HUES64 (cell line): Measurements from ENCODE around the gene EIF2A.

Source experiments
- H3K27ac ChIP-seq: 2 replicates; pipeline ENCODE4 v1.7.0; 2013; ENCODE audit warnings: low read depth, low read length, inconsistent platforms
- H3K27me3 ChIP-seq: 2 replicates; pipeline ENCODE4 v1.6.1; 2013; ENCODE audit warnings: mild to moderate bottlenecking, low read length; ENCODE audit not compliant: insufficient read depth
- H3K36me3 ChIP-seq: 2 replicates; pipeline ENCODE4 v1.6.1; 2013; ENCODE audit warnings: mild to moderate bottlenecking, low read length; ENCODE audit not compliant: insufficient read depth
- H3K4me1 ChIP-seq: 2 replicates; pipeline ENCODE4 v1.6.1; 2013; ENCODE audit warnings: mild to moderate bottlenecking, low read length, moderate library complexity; ENCODE audit not compliant: insufficient read depth
- H3K4me3 ChIP-seq: 2 replicates; pipeline ENCODE4 v1.5.1; 2013; ENCODE audit warnings: mild to moderate bottlenecking, low read length, moderate library complexity
- H3K9ac ChIP-seq: 2 replicates; pipeline ENCODE4 v1.6.1; 2013; ENCODE audit warnings: mild to moderate bottlenecking, low read depth, low read length
- H3K9me3 ChIP-seq: 2 replicates; pipeline ENCODE4 v1.6.1; 2013; ENCODE audit warnings: low read depth, low read length; ENCODE audit not compliant: insufficient read depth
- WGBS: fragments of 150-250, 120-280 bp; methylation state at CpG from one replicate; pipeline ENCODE4 v1.1.7; 2013; ENCODE audit warnings: missing lambda C conversion rate; 5-methylcytosine and 5-hydroxymethylcytosine counted together

EIF2A gene

DNA sequence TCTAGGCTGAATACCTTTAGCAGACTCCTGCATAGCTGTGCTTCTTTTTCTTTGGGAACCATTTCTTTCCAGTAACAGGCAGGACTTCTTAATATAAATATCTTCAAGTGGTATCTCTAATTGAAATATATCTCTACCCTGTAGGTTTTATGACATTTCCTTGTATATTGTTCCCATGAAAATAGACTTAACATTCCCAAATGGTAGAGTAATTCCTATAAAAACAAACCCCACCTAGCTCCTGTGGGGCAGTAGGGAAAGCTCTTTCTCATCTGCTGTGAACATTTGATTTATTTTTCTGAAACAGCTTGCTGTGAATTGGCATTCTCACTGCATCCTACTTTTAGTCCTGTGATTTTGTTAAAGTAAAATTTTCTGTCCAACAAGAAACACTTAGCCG, 77.4 kb downstream of the EIF2A start:
- Histone ChIP-seq H3K27me3 (no peaks in the 10 kb centered on the region), H3K9ac (no peak overlapping the region), H3K36me3 (peaks cover 53% of the 10 kb centered on the region), H3K4me3 (no peak overlapping the region), H3K27ac (no peak overlapping the region), H3K4me1 (peaks cover 5% of the 10 kb centered on the region; the same call in 1 of the 2 replicates), H3K9me3 (no peaks in the 10 kb centered on the region)
- no CpG with 5 or more reads among the region's 1 CpG for WGBS

- Histone ChIP-seq H3K9ac (no peak overlapping the region), H3K4me1 (peaks cover 3% of the 10 kb centered on the region; the same call in 1 of the 2 replicates), H3K9me3 (no peaks in the 10 kb centered on the region), H3K36me3 (peaks cover 69% of the 10 kb centered on the region), H3K4me3 (no peak overlapping the region), H3K27me3 (no peaks in the 10 kb centered on the region), H3K27ac (no peak overlapping the region)
- WGBS, result 80% methylated on average over 2 of the region's 2 CpGs
Measured at GRCh38 chr3:150626148-150626930, 79.8 kb downstream of the EIF2A start.

DNA sequence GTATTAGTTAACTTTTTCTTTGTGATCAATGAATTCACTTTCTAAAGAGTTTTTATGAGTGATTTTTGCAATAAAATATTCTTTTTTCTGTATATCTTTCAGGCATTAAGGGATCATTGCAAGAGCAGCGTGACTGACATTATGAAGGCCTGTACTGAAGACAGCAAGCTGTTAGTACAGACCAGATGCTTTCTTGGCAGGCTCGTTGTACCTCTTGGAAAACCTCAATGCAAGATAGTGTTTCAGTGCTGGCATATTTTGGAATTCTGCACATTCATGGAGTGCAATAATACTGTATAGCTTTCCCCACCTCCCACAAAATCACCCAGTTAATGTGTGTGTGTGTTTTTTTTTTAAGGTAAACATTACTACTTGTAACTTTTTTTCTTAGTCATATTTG, 81.0 kb downstream of the EIF2A start:
- 90% methylated on average over 2 of the region's 2 CpGs for WGBS
- H3K36me3 ChIP-seq, result peaks cover 69% of the 10 kb centered on the region

DNA sequence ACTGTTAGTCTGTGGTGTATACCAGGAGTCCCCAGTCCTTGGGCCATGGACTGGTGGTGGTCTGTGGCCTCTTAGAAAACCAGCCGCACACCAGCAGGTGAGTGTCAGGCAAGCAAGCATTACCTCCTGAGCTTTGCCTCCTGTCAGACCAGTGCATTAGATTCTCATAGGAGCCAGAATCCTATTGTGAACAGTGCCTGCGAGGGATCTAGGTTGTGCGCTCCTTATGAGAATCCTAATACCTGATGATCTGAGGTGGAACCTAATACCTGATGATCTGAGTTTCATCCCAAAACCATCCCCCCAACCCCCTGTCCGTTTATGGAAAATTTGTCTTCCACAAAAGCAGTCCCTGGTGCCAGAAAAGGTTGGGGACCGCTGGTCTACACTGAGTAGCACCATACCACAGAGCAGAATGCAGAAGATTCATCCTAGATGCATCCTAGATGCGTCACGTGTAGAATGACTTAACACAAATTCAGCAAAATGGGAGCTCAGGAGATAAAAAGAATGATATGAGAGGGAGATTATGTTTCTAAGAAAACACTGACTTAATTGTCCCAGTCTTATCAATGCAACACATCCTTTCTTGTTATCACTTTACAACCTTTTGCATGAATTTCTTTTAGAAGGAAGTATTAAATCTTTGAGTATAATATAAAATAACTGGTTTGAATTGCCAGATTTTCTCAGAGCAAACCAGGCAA, 85.1 kb downstream of the EIF2A start:
- Histone ChIP-seq H3K4me1 (peaks cover 13% of the 10 kb centered on the region), H3K4me3 (no peak overlapping the region), H3K27me3 (no peaks in the 10 kb centered on the region), H3K9me3 (no peaks in the 10 kb centered on the region), H3K27ac (no peak overlapping the region), H3K36me3 (peaks cover 39% of the 10 kb centered on the region), H3K9ac (no peak overlapping the region)
- WGBS, result 94% methylated on average over 7 of the region's 7 CpGs

More for the DNA sequence above, 81.0 kb downstream of the EIF2A start:
- no peaks in the 10 kb centered on the region for H3K4me1 ChIP-seq
- no peak overlapping the region for H3K27ac ChIP-seq
- no peak overlapping the region for H3K4me3 ChIP-seq
- no peaks in the 10 kb centered on the region for H3K27me3 ChIP-seq
- H3K9me3 ChIP-seq, result no peaks in the 10 kb centered on the region
- no peak overlapping the region for H3K9ac ChIP-seq

GRCh38 chr3:150635076-150635475, 88.5 kb downstream of the EIF2A start:
- 72% methylated on average over 6 of the region's 6 CpGs for whole genome bisulfite sequencing
- Histone ChIP-seq H3K4me1 (peaks cover 13% of the 10 kb centered on the region), H3K4me3 (no peak overlapping the region), H3K9ac (no peak overlapping the region), H3K9me3 (no peaks in the 10 kb centered on the region), H3K27me3 (no peaks in the 10 kb centered on the region), H3K36me3 (peaks cover 8% of the 10 kb centered on the region), H3K27ac (peak overlapping the region; percentile 23; the same call in 1 of the 2 replicates)

GRCh38 chr3:150635526-150635925, 88.9 kb downstream of the EIF2A start:
- no peak overlapping the region for H3K4me3 ChIP-seq
- H3K9me3 ChIP-seq, result no peaks in the 10 kb centered on the region
- no peaks in the 10 kb centered on the region for H3K27me3 ChIP-seq
- H3K4me1 ChIP-seq, result peaks cover 13% of the 10 kb centered on the region
- H3K36me3 ChIP-seq, result peaks cover 5% of the 10 kb centered on the region
- H3K9ac ChIP-seq, result no peak overlapping the region
- 67% methylated on average over 1 of the region's 1 CpG for WGBS
- H3K27ac ChIP-seq, result peak overlapping the region; percentile 23; the same call in 1 of the 2 replicates
